Measurements from ENCODE around the gene FXYD5. TPM values are rescaled to one million over a fixed set of nuclear protein-coding genes. Genes with fewer than 3 reads are reported as not detected.

FXYD5 gene
- total and polyA plus RNA-seq, 7 donors: 18.5 to 102 (median 27.0) TPM

DNA sequence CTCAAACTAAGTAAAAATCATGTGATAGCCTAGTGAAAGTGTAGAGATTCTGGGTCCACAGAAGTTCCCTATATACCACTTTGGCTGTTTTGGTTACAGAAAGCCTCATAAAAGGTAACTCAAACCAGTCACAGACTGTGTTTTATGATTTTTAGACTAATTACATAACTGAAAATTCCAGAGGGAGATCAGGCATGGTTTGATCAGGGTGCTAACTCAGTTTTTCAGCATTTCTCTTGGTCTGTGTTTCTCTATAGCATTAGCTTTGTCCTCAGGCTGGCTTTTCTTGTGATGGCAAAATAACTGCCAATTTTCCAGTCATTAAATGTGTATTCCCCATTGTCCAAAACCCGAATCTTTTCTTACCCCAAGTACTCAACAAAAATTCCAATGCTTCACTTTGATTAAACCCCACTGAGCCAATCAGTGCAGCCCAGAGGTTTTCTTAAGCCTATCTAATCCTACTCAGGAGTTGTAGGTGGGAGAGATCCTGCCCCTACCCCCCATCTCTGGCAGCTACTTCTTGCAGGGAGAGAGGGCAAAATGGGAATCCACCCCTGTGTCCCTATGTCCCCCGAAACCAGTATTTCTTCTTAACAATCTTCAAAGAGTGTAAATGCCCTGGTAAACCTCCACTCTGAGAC is 47.5 kb upstream of the FXYD5 start:
- Histone ChIP-seq H3K9me3 (no peaks in the 10 kb centered on the region), H3K36me3 (no peaks in the 10 kb centered on the region), H3K27ac (peak overlapping the region in 3 of 4 donors; percentile 25 to 44 (median 33)), H3K4me3 (no peak overlapping the region), H3K4me1 (no peaks in the 10 kb centered on the region), H3K27me3 (no peaks in the 10 kb centered on the region)
- intact Hi-C loops (cut with DNase I): no loop called here
- DNase-seq: no peak
- TF ChIP-seq POLR2AphosphoS5 (IDR thresholded peaks at IDR 0.05) (no peak), EP300 (IDR thresholded peaks at IDR 0.05) (no peak), POLR2A (IDR thresholded peaks at IDR 0.05) (no peak)
- TF ChIP-seq, protein P1, sequence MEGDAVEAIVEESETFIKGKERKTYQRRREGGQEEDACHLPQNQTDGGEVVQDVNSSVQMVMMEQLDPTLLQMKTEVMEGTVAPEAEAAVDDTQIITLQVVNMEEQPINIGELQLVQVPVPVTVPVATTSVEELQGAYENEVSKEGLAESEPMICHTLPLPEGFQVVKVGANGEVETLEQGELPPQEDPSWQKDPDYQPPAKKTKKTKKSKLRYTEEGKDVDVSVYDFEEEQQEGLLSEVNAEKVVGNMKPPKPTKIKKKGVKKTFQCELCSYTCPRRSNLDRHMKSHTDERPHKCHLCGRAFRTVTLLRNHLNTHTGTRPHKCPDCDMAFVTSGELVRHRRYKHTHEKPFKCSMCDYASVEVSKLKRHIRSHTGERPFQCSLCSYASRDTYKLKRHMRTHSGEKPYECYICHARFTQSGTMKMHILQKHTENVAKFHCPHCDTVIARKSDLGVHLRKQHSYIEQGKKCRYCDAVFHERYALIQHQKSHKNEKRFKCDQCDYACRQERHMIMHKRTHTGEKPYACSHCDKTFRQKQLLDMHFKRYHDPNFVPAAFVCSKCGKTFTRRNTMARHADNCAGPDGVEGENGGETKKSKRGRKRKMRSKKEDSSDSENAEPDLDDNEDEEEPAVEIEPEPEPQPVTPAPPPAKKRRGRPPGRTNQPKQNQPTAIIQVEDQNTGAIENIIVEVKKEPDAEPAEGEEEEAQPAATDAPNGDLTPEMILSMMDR (IDR thresholded peaks at IDR 0.05): no peak
- 47 to 49% methylated on average over 2 of the region's 2 CpGs for WGBS, 2 donors

DNA sequence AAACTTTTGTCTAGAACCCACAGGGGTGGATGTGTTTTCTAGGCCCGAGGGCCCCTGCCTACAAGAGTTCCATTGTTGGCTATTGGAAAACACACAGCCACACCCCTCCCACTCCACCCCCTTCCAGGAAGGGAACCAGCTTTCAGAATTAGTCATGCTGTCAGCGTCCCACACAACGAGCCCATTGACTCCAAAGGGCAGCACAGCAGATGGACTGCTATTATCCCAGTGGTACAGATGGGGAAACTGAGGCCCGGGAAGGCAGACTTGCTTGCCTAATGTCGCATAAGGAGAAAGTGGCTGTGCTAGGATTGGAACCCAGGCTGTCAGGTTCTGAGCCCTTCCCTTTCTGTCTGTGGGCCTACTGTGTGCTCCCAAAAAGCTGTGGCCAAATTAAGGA is 47.0 kb upstream of the FXYD5 start:
- Histone ChIP-seq H3K9me3 (no peaks in the 10 kb centered on the region), H3K4me1 (no peaks in the 10 kb centered on the region), H3K36me3 (no peaks in the 10 kb centered on the region), H3K27me3 (no peaks in the 10 kb centered on the region), H3K27ac (peak overlapping the region; percentile 44 to 62 (median 46)), H3K4me3 (no peak overlapping the region)
- intact Hi-C loops (cut with DNase I): no loop called here
- DNase-seq: peak; percentile 80
- TF ChIP-seq POLR2A (IDR thresholded peaks at IDR 0.05): no peak
- TF ChIP-seq POLR2AphosphoS5 (IDR thresholded peaks at IDR 0.05): peak in 3 of 4 donors; percentile 13 to 37 (median 30)
- WGBS, 2 donors: 3 to 30% methylated on average over 5 of the region's 5 CpGs

DNA sequence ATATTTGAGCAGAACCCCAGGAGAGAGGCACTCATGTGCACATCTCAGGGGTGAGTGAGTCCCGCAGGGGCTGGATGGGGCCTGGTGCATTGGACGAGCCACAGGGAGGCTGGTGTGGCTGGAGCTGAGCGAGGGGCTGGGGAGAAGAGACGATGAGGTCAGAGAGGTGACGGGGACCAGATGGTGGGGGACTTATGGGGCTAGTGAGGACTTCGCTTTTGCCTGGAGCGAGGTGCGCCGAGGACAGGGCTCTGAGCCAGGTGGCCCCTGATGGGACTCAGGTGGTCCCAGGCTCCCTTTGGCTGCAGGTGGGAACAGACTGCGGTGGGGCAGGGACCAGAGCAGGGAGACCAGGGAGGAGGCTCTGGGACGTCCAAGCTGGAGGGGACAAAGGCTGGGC is 45.8 kb upstream of the FXYD5 start:
- TF ChIP-seq, protein P1 (IDR thresholded peaks at IDR 0.05): no peak
- TF ChIP-seq POLR2A (IDR thresholded peaks at IDR 0.05) (no peak), POLR2AphosphoS5 (IDR thresholded peaks at IDR 0.05) (no peak), EP300 (IDR thresholded peaks at IDR 0.05) (no peak)
- intact Hi-C loops (cut with DNase I): no loop called here
- no peak for DNase-seq
- Histone ChIP-seq H3K9me3 (no peaks in the 10 kb centered on the region), H3K36me3 (no peaks in the 10 kb centered on the region), H3K27ac (peak overlapping the region; percentile 29 to 62 (median 42)), H3K27me3 (no peaks in the 10 kb centered on the region), H3K4me1 (no peaks in the 10 kb centered on the region), H3K4me3 (no peak overlapping the region)
- 83 to 85% methylated on average over 11 of the region's 11 CpGs for WGBS, 2 donors

DNA sequence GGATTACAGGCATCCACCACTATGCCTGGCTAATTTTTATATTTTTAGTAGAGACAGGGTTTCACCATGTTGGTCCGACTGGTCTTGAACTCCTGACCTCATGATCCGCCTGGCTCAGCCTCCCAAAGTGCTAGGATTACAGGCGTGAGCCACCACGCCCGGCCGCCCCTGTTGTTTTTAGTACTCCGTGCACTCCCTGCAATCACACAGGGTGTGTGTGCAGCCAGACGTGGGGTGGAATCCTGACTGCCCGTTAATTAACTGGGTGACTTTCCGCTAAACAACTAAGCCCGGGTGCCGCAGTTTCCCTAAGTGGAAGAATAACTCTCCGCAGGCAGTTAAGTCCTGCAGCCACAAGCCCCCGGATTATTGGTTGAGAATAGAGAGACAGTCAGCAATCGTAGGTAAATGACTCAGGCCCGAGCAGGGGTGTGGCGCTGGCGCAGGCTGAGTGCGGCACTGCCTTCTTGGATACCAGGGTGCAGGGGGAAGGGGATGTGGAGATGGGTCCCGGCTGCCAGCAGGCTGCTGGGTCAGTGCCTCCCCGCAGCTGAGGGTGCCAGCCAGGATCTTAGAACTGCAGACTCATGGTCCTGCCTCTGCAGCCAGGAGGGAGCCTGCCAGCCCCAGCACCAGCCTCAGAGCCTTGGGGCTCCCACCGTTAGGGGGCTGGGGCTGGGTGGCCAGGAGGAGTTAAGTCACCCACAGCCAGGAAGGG is 45.0 kb upstream of the FXYD5 start:
- Histone ChIP-seq H3K4me3 (no peak overlapping the region), H3K27me3 (no peaks in the 10 kb centered on the region), H3K4me1 (peaks cover 0 to 3% (median 3%) of the 10 kb centered on the region in 4 donors), H3K36me3 (no peaks in the 10 kb centered on the region), H3K9me3 (no peaks in the 10 kb centered on the region), H3K27ac (peak overlapping the region; percentile 12 to 62 (median 42))
- no peak for DNase-seq
- no peak for TF ChIP-seq EP300 (IDR thresholded peaks at IDR 0.05)
- TF ChIP-seq, protein P1 (IDR thresholded peaks at IDR 0.05): no peak
- TF ChIP-seq POLR2A (IDR thresholded peaks at IDR 0.05): no peak
- TF ChIP-seq POLR2AphosphoS5 (IDR thresholded peaks at IDR 0.05): no peak
- 15 to 63% methylated on average over 22 of the region's 22 CpGs for WGBS, 2 donors
- intact Hi-C loops (cut with DNase I): no loop called here

DNA sequence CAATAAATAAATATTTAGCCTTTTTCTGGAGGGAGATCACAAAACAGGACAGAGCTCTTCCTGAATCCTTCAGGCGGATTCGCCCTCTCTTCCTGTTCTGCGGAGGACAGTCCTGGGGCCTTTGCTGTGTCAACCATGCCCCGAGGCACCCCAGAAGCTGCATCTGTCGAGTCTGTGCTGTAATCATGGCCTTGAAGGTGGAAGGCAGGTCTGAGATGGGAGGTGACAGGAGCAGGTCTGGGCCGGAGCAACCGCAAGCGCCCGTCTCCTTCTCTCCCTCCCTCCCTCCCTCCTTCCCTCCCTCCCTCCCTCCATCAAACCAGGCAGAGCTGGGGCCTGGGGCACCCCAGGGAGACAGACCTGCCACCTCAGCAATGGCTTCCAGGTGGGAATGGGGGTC is 43.6 kb upstream of the FXYD5 start:
- no peaks in the 10 kb centered on the region for H3K36me3 ChIP-seq
- no peaks in the 10 kb centered on the region for H3K9me3 ChIP-seq
- no peak for TF ChIP-seq POLR2A (IDR thresholded peaks at IDR 0.05)
- TF ChIP-seq POLR2AphosphoS5 (IDR thresholded peaks at IDR 0.05): no peak
- no peak for DNase-seq
- peaks cover 0 to 10% (median 9%) of the 10 kb centered on the region in 4 donors for H3K4me1 ChIP-seq
- H3K4me3 ChIP-seq: no peak overlapping the region
- WGBS, 2 donors: 69 to 73% methylated on average over 9 of the region's 9 CpGs
- intact Hi-C loops (cut with DNase I): no loop called here
- H3K27ac ChIP-seq: peak overlapping the region; percentile 4 to 15 (median 11)
- peaks cover 0 to 5% (median 0%) of the 10 kb centered on the region in 3 donors for H3K27me3 ChIP-seq
